Ascending aorta (tissue), 2 donors: ENCODE results near the gene CA10. TPM values are rescaled to one million over a fixed set of nuclear protein-coding genes. Genes with fewer than 3 reads are reported as not detected.

Source experiments
- DNase-seq, 2 donors: peaks; one replicate each; pipeline ENCODE4 v3.0.0-alpha.2; 2019; ENCODE audit warnings: low spot score in 2 of 2
- H3K27ac ChIP-seq, 2 donors: fragments of 200-600 bp; sonication (generic); one replicate each; pipeline ENCODE4 v1.5.1; 2016 to 2017; ENCODE audit warnings: mild to moderate bottlenecking in 1 of 2
- H3K27me3 ChIP-seq: fragments of 200-600 bp; sonication (generic); one replicate; pipeline ENCODE4 v1.5.1; 2017
- H3K36me3 ChIP-seq, 2 donors: fragments of 200-600 bp; sonication (generic); one replicate each; pipeline ENCODE4 v1.5.1; 2016
- H3K4me1 ChIP-seq, 2 donors: fragments of 200-600 bp; sonication (generic); one replicate each; pipeline ENCODE4 v1.5.1; 2016 to 2017; ENCODE audit warnings: mild to moderate bottlenecking in 1 of 2
- H3K4me3 ChIP-seq, 2 donors: fragments of 200-600 bp; sonication (generic); one replicate each; pipeline ENCODE4 v1.5.1; 2016 to 2017; ENCODE audit warnings: mild to moderate bottlenecking in 1 of 2
- H3K9me3 ChIP-seq, 2 donors: fragments of 200-600 bp; sonication (generic); one replicate each; pipeline ENCODE4 v1.5.1; 2016
- CTCF ChIP-seq, 3 experiments: fragments of 200-600 bp in 2 of 3; fragments of 450-650 bp in 1 of 3; sonication (generic) in 2 of 3; IDR thresholded peaks; one replicate each; pipeline ENCODE4 v1.5.1; 2016 to 2019; ENCODE audit warnings: antibody characterized with exemption in 3 of 3, mild to moderate bottlenecking in 1 of 3, moderate library complexity in 1 of 3
- intact Hi-C: fragments of 100-400 bp; cut with DNase I; formaldehyde crosslinking; loops from one replicate; pipeline ENCODE4 v1.15.1; 2023
- total RNA-seq: library from RNA; depleted of rRNA; stranded (reverse); fragments of >200 nt; gene quantifications from one replicate; pipeline ENCODE4 v1.1.0, GENCODE V29; 2016

CA10 gene
- total RNA-seq, 1 donor from 2014 or later: not detected

DNA sequence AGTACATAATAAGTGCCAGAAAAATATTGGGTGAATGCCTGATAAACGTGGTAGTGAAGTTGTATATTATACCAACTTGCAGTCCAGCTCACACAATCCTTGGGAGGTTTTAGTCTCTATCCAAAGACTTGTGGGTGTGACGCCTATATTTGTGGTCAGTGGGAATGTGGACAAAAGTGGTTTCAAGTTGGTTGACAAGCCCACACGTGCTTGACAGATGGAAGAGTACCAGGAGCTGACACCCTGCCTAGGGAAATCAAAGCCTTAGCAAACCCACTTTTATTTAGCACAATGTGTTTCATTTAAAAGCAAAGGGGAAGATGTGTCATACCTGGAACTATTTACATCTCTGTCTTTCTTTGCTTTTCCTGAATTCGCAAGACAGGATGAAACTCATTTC is 79.0 kb downstream of the CA10 start:
- no peaks in the 10 kb centered on the region for H3K9me3 ChIP-seq
- no peaks in the 10 kb centered on the region for H3K4me1 ChIP-seq
- H3K27me3 ChIP-seq: no peaks in the 10 kb centered on the region
- DNase-seq: no peak
- no peak overlapping the region for H3K4me3 ChIP-seq
- no peaks in the 10 kb centered on the region for H3K36me3 ChIP-seq
- intact Hi-C loops: no loop called here
- H3K27ac ChIP-seq: no peak overlapping the region
- no peak for TF ChIP-seq CTCF (IDR thresholded peaks at IDR 0.05)

GRCh38 chr17:52071712-52072111 is 86.8 kb downstream of the CA10 start:
- Histone ChIP-seq H3K4me3 (no peak overlapping the region), H3K4me1 (no peaks in the 10 kb centered on the region), H3K36me3 (no peaks in the 10 kb centered on the region), H3K27me3 (no peaks in the 10 kb centered on the region), H3K27ac (no peak overlapping the region), H3K9me3 (no peaks in the 10 kb centered on the region)
- no peak for DNase-seq
- TF ChIP-seq CTCF (IDR thresholded peaks at IDR 0.05): no peak
- intact Hi-C loops: no loop called here

GRCh38 chr17:52064791-52065211 is 93.7 kb downstream of the CA10 start:
- no peaks in the 10 kb centered on the region for H3K9me3 ChIP-seq
- H3K4me1 ChIP-seq: no peaks in the 10 kb centered on the region
- intact Hi-C loops: no loop called here
- no peaks in the 10 kb centered on the region for H3K27me3 ChIP-seq
- DNase-seq: no peak
- H3K36me3 ChIP-seq: no peaks in the 10 kb centered on the region
- no peak overlapping the region for H3K27ac ChIP-seq
- TF ChIP-seq CTCF (IDR thresholded peaks at IDR 0.05): no peak
- H3K4me3 ChIP-seq: no peak overlapping the region

DNA sequence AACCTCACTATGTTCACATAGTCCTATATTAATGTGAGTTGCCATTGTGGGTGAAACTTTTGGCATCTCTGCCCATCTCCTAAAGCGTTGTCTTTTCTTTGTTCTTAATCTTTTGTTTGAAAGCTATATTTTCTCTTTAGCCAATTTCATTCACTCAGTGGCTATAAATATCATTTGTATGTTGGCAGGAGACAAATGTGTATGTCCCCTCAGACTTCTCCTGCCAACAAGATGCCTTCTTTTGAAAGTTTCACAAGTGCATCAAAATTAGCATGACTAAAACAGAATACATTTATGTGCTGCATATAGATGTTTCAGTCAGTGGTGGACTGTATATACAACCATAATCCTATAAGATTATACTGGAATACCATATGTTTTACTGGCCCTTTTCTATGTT is 109.0 kb downstream of the CA10 start:
- no peak for DNase-seq
- Histone ChIP-seq H3K4me3 (no peak overlapping the region), H3K27ac (no peak overlapping the region), H3K4me1 (no peaks in the 10 kb centered on the region), H3K36me3 (no peaks in the 10 kb centered on the region), H3K27me3 (no peaks in the 10 kb centered on the region), H3K9me3 (no peaks in the 10 kb centered on the region)
- intact Hi-C loops: no loop called here
- TF ChIP-seq CTCF (IDR thresholded peaks at IDR 0.05): no peak

GRCh38 chr17:52049051-52049450 is 109.5 kb downstream of the CA10 start:
- H3K27ac ChIP-seq: no peak overlapping the region
- TF ChIP-seq CTCF (IDR thresholded peaks at IDR 0.05): no peak
- no peaks in the 10 kb centered on the region for H3K36me3 ChIP-seq
- no peaks in the 10 kb centered on the region for H3K4me1 ChIP-seq
- intact Hi-C loops: no loop called here
- DNase-seq: no peak
- no peaks in the 10 kb centered on the region for H3K27me3 ChIP-seq
- no peak overlapping the region for H3K4me3 ChIP-seq
- H3K9me3 ChIP-seq: no peaks in the 10 kb centered on the region
